ENCODE measurements around the gene ZNF837. TPM values are rescaled to one million over a fixed set of nuclear protein-coding genes. Genes with fewer than 3 reads are reported as not detected.

The ZNF837 gene
- total and polyA plus RNA-seq, 2 donors (not counting 1 experiment from before 2014, with no cell fraction given), result 4.2 to 4.9 TPM

DNA sequence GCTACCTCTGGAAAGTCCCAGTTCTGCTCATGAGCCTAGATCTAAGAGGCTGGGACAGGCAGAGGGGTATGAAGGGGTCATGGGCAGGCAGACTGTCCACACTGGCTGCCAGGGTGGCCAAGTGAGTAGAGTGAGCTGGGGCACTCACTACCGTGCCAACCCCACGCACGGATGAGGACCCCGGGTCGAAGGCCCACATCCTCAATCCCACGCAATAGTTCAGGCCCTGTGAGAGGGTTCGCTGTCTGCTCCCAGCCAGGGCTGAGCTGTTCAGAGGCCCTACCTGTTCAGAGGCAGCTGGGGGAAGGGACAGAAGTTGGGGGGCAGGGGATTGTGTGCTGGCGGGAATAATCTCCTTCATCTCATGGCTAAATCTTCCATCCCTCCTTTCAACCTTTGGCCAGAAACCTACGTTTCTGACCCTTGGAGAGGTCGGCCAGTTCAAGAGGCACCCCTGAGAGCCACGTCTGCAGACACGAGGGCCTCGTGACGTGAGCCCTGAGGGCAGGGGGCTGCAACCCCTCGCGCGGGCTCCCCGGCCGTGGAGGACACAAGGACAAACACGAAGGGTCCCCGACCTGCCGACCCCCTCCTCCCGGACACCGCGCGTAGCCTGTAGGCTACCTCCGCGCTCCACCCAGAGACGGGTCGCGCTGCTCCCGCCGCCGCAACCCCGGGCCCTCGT, 5.2 kb upstream of the ZNF837 start:
- peaks cover 5 to 19% of the 10 kb centered on the region in 2 experiments for H3K36me3 ChIP-seq (replicated peaks in 1 of 2; ENCODE audit: control extremely low read depth in 1 of 2, control insufficient read depth in 1 of 2, extremely low read depth in 1 of 2, insufficient read depth in 2 of 2, low read length in 1 of 2)
- peak overlapping the region; percentile 71 to 87 (median 76) for H3K4me3 ChIP-seq (ENCODE audit: control extremely low read depth in 1 of 5, extremely low read depth in 1 of 5, insufficient read depth in 1 of 5, low read depth in 2 of 5, low read length in 4 of 5)
- H3K27ac ChIP-seq (ENCODE audit: low read length in 2 of 2), result peak overlapping the region; percentile 94 to 95
- H4K20me1 ChIP-seq (ENCODE audit: control insufficient read depth, insufficient read depth, low read length, poor library complexity, severe bottlenecking), result peaks cover 27% of the 10 kb centered on the region
- DNase-seq (peak; percentile 52), ATAC-seq (ENCODE audit: low read depth) (no peak)
- peak overlapping the region; percentile 81 for H2AFZ ChIP-seq (ENCODE audit: insufficient read depth, low read depth, low read length, poor library complexity, severe bottlenecking)
- peaks cover 31 to 38% of the 10 kb centered on the region in 2 donors for H3K4me1 ChIP-seq (ENCODE audit: control insufficient read depth in 2 of 2, insufficient read depth in 2 of 2, low read length in 2 of 2)
- Mint-ChIP-seq H3K9me3 (ENCODE audit: insufficient read depth) (no peaks in the 10 kb centered on the region), H3K27ac (peak overlapping the region; percentile 99), H3K4me1 (peaks cover 48% of the 10 kb centered on the region), H3K27me3 (no peaks in the 10 kb centered on the region), H3K4me3 (peak overlapping the region; percentile 97)
- intact Hi-C loops (cut with micrococcal nuclease), result no loop called here
- H3K9ac ChIP-seq (ENCODE audit: low read length), result peak overlapping the region; percentile 69
- peak overlapping the region; percentile 84 for H3K4me2 ChIP-seq (replicated peaks; ENCODE audit: low read depth, low read length, poor library complexity, severe bottlenecking)
- H3K9me3 ChIP-seq (ENCODE audit: control extremely low read depth in 1 of 3, control insufficient read depth in 2 of 3, insufficient read depth in 1 of 3, low read length in 2 of 3), result no peaks in the 10 kb centered on the region
- 14% methylated on average over 34 of the region's 36 CpGs for WGBS (ENCODE audit: insufficient coverage)
- no peaks in the 10 kb centered on the region for H3K27me3 ChIP-seq (replicated peaks in 1 of 4; ENCODE audit: control extremely low read depth in 1 of 4, control insufficient read depth in 3 of 4, insufficient read depth in 4 of 4, low read length in 3 of 4)
- POLR2A ChIA-PET, result interaction anchor here (0.6 to 2.9 kb wide), 4 partner anchors 23 to 841 kb away, joined by 3 to 18 read pairs (median 7); partner anchors contain the start of genes ZBTB45 and ZNF497
- H3K79me2 ChIP-seq (ENCODE audit: control insufficient read depth, insufficient read depth, low read length), result peaks cover 62% of the 10 kb centered on the region
- CTCF ChIA-PET, result interaction anchor here (1.1 kb wide), 1 partner anchor 23 kb away, joined by 3 read pairs; the partner anchor contains the start of gene ZNF584
- TF ChIP-seq CTCF (IDR thresholded peaks at IDR 0.05) (no peak), EZH2 (IDR thresholded peaks at IDR 0.05; ENCODE audit: borderline replicate concordance, insufficient read depth, low read depth, low read length, poor library complexity, severe bottlenecking) (no peak)
